GM21528 (cell line): ENCODE data around the gene P3H2.
A peak's percentile ranks its signal among the peaks of the same experiment; 100 is the strongest.
"Not testable (repeated sequence)": the region's sequence is repeated elsewhere in the genome, so short reads cannot be mapped to it uniquely, and the experiment has no call there.

Source experiments
- ATAC-seq: cut with Tn5 transposase; IDR thresholded peaks from one replicate; pipeline ENCODE4 v1.9.1; 2021; ENCODE audit warnings: mild to moderate bottlenecking, moderate library complexity; ENCODE audit not compliant: unreplicated experiment, low FRiP score

The P3H2 gene

GRCh38 chr3:189999718-190000117 lies 121.0 kb downstream of the P3H2 start:
- no peak for ATAC-seq

- no peak for ATAC-seq
Observed at GRCh38 chr3:189995129-189995528, 125.6 kb downstream of the P3H2 start.

- no peak for ATAC-seq
Observed at GRCh38 chr3:189990826-189991225, 129.9 kb downstream of the P3H2 start.

GRCh38 chr3:189988854-189989253 lies 131.8 kb downstream of the P3H2 start:
- ATAC-seq = no peak

GRCh38 chr3:189988322-189988721 lies 132.4 kb downstream of the P3H2 start:
- no peak for ATAC-seq

GRCh38 chr3:189985948-189986347 lies 134.7 kb downstream of the P3H2 start:
- no peak for ATAC-seq

- no peak for ATAC-seq
Observed at GRCh38 chr3:189983612-189984011, 137.1 kb downstream of the P3H2 start.

GRCh38 chr3:189982321-189982945 lies 138.3 kb downstream of the P3H2 start:
- no peak for ATAC-seq

GRCh38 chr3:189981668-189982067 lies 139.0 kb downstream of the P3H2 start:
- ATAC-seq = no peak

- ATAC-seq = no peak
Observed at GRCh38 chr3:189978753-189979152, 141.9 kb downstream of the P3H2 start.

GRCh38 chr3:189977174-189977573 lies 143.5 kb downstream of the P3H2 start:
- ATAC-seq = no peak

- no peak for ATAC-seq
Observed at GRCh38 chr3:189975391-189975990, 145.2 kb downstream of the P3H2 start.

GRCh38 chr3:189974359-189974758 lies 146.3 kb downstream of the P3H2 start:
- ATAC-seq = no peak

- ATAC-seq = peak; percentile 89
Observed at GRCh38 chr3:189967254-189967865, 153.3 kb downstream of the P3H2 start.

GRCh38 chr3:189966843-189967242 lies 153.9 kb downstream of the P3H2 start:
- ATAC-seq = peak; percentile 70

- ATAC-seq = no peak
Observed at GRCh38 chr3:189964623-189965332, 155.9 kb downstream of the P3H2 start.

GRCh38 chr3:189962466-189962865 lies 158.2 kb downstream of the P3H2 start:
- no peak for ATAC-seq

GRCh38 chr3:189961522-189962161 lies 159.1 kb downstream of the P3H2 start:
- ATAC-seq = peak; percentile 77

GRCh38 chr3:189961086-189961485 lies 159.6 kb downstream of the P3H2 start:
- not testable (repeated sequence) for ATAC-seq

GRCh38 chr3:189954733-189955665 lies 165.7 kb downstream of the P3H2 start:
- no peak for ATAC-seq
